Right ventricle myocardium superior (tissue), 1 donor: ENCODE results near the gene DCAKD. TPM values are rescaled to one million over a fixed set of nuclear protein-coding genes. Genes with fewer than 3 reads are reported as not detected.
"Not testable (repeated sequence)": the region's sequence is repeated elsewhere in the genome, so short reads cannot be mapped to it uniquely, and the experiment has no call there.

Experiments
- ATAC-seq: fragments of 200-7000 bp; cut with Tn5 transposase; one replicate; pipeline ENCODE4 v1.9.1; 2020; ENCODE audit warnings: mild to moderate bottlenecking; ENCODE audit not compliant: poor library complexity
- DNase-seq: peaks from one replicate; pipeline ENCODE4 v3.0.0-alpha.2; 2020
- intact Hi-C: fragments of 100-400 bp; cut with DNase I; formaldehyde crosslinking; loops from one replicate; pipeline ENCODE4 v1.11.2; 2022
- total RNA-seq: library from RNA; stranded (reverse); fragmentation: NEBNext Ultra II Directional; extraction: Animal tissue kit (Norgen Biotek cat#: 25700); gene quantifications from one replicate; pipeline ENCODE4 v1.2.1, GENCODE V29; 2021
- donor health status: DM: no; HTN: yes; CAD: no; lungs with severe emphysema.

DCAKD gene
- total RNA-seq, 1 donor from 2014 or later = 25.3 TPM

DNA sequence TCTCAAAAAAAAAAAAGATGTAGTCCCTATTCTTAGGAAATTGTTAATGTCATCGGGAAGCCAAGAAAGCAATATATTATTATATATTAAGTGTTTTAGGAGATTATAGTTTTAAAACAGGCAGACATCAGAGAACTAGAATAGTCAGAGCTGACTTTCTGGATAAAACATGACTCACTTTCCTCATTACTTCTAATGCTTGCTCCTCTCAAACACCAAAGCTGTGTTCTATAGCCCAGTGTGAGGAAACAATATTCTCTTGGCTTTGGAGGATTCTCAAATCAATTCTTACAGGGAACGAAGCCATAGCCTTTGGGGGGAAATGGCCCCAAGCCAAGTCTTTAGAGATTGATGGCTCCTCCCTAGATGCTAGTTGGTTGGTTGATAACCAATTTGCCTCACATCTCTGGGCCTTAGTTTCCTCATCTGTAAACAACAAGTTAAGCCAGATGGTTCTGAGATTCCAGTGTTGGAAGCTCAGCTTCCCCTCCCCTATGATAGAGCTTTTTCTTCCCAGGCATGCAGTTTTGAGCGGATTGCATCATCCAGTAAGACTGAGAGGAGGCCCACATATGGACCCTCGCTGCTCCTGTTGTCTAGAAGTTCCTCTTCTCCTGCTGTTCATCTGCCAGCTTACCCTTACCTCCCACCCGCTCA is 22.1 kb upstream of the DCAKD start:
- intact Hi-C loops = no loop called here
- no peak for DNase-seq
- peak; percentile 63 for ATAC-seq

DNA sequence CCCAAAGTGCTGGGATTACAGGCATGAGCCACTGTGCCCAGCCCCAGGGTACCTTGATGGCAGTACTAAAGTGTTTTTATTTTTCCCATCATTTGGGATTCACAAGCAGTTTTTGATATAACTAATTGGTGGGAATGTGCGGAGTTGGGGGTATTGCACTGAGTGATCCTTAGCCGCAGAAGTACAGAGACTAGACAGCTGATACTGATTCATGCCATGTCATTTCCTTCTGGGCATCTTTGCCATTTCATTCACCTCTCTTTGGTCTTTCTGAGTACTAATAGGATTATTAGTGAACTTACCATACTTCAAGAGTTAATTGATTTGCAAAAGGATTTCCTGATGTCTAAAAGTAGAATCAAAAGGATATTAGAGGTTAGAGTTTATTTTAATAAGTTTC is 19.4 kb upstream of the DCAKD start:
- no peak for ATAC-seq
- DNase-seq = no peak
- intact Hi-C loops = no loop called here

DNA sequence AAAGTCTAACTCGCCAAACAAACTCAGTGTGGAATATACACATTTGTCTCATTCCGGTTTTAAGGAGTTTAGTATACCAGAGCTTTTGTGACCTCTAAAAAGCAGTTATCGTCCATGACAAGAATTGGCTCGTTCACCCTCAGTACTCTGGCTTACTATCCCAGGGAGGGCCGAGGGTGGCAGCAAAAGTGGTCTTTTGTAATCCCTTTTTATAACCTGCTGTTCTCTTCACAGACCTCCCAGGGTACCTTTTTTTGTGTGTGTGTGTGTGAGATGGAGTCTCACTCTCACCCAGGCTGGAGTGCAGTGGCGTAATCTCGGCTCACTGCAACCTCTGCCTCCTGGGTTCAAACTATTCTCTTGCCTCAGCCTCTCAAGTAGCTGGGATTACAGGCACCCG is 18.6 kb upstream of the DCAKD start:
- DNase-seq (no peak), ATAC-seq (peak; percentile 24)
- intact Hi-C loops = no loop called here

DNA sequence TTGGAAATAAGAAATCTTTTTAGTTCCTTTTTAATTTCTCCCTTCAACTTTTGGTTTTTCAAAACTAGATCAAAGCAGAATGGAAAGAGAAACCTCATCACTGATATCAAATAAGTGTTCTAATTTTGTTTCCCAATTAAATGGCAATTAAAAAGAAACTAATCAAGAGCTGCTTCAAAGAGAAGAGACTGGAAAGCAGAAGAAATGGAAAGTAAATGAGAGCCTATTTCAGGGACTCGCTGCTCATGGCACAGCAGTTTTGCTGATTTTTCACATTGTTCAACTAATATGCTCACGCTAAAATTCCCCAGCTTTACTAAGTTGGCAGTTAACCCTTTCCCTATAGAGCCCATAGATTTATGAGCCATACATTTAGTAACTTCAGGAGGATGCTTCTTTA is 16.2 kb upstream of the DCAKD start:
- DNase-seq = no peak
- ATAC-seq = no peak

DNA sequence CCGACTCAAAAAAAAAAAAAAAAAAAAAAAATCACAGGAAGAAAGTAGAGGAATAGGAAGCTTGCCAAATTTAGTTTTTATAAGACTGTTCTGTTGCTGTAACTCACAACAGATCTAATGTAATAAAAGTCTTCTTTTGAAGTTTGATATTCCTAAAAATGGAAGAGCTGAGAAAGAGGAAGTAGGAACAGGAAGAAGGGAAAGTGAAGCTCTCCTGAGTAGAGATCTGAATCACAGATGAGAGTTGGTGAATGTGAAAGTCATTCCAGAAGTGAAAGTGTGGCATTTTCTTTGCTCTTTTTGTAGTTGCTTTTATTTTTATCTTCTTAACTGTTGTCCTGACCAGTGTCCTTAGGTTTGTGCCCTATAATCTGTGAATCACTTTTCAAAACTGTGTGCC is 11.8 kb upstream of the DCAKD start:
- intact Hi-C loops = no loop called here
- ATAC-seq = no peak

More for the DNA sequence above, 16.2 kb upstream of the DCAKD start:
- intact Hi-C loops = no loop called here

DNA sequence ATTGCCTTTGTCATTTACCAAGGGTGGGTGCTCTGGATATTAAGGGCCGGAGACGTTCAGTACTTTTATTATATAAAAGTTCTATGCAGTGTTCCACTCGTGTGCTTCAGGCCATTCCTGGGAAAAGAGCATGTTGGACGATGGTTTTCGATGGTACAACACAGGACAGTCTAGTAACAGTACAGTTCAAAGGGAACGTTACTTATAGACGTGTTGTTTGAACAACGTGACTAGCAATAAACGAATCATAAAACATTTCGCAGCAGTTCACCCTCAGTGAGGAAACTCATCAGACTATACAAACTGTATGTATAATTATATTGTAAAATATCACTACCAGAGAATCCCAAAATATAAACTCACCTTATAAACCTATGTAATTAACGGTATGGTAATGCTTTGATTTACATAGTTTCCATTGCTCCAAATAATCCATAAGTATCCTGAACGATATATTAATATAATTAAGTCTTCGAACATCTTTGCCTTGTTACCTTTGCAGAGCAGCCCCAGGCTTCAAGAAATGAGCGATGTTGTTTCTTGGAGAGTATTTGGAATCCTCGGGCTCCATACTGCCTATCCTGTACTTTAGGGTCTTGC is 10.3 kb upstream of the DCAKD start:
- DNase-seq = no peak
- ATAC-seq = no peak
- intact Hi-C loops = no loop called here

More for the DNA sequence above, 11.8 kb upstream of the DCAKD start:
- no peak for DNase-seq

DNA sequence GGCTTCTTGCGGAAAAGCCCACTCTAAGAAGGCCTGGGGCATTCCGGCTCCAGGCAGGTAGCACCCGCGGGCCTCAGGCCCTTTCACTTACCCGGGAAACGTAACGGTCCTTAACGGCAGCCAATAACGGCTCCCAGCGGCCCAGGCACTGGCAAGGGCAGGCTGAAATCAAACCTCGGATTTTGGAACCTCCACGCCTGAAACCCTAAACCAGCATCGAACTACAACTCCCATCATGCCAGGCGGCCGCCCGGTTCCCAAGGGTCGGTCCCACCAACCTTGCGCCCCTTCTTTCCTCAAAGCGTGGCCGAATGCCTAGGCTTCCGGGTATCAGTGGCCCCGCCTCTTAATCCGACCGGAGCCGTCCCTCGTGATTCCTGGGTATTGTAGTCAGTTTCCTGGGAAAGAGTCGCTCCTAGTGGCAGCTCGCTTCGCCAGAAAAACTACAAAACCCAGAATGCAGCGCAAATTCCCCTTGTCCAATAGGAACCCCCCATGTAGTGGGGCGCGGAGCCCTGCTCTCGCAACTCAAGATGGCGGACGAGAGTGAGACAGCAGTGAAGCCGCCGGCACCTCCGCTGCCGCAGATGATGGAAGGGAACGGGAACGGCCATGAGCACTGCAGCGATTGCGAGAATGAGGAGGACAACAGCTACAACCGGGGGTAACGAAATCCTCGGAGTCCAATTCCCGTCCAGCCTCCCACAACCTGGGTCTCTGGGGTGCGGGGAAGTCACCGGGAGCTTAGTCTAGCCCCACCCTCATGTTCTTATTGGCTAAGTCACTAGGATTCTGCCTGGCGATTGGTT is 9.6 kb upstream of the DCAKD start, which contains the start of gene NMT1:
Gene NMT1 (plus strand): TSS at position 521 of the 809 bp plus-strand sequence. CDS start 13 bp downstream, at position 534.
- DNase-seq (peak; percentile 98), ATAC-seq (peak; percentile 97)
- intact Hi-C loops = no loop called here

DNA sequence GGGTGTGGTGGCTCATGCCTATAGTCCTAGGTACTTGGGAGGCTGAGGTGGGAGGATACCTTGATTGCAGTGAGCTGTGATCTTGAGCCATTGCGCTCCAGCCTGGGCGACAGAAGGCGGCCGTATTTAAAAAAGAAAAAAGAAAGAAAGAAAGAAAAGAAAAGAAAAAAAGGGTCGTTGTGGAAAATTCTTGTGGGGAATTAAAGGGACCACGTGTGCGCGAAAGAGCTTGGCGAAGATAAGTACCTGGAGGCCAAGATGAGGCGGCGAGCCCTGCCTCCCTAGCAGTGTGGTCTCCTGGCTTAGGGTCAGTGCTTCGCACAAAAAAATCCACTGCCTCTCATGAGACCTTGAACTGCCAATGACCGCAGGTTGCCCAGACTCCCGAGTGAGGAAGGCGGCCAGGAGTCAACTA is 9.0 kb upstream of the DCAKD start:
- ATAC-seq (peak; percentile 14), DNase-seq (no peak)
- intact Hi-C loops = no loop called here

DNA sequence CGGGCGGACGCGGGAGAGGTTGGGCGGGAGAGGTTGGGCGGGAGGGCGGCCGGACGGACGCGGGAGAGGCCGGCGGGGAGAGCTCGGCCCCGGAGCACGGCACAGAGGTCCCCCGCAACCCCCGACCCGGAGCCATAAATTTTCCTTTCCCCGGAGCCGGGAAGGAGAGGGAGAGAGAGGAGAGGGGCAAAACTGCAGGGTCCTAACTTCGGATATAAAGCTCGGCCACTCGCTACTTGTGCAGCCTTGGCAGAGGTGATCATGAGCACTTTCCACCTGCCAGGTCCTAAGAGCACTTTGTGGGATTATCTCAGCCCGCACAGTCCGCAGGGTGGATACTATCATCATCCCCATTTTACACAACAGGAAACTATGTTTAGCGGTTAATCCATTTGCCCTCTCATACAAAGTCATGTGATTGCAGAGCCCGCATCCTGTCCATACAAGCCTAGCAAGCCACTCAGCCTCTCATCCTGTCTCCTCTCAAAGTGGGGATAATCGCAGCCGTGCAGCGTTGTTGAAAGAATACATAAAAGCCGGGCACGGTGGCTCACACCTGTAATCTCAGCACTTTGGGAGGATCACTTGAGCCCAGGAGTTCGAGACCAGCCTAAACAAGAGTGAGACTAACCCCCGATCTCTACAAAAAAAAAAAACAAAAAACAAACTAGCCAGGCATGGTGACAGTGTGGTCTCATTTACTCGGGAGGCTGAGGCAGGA is 780 bp upstream of the DCAKD start:
- no peak for DNase-seq

DNA sequence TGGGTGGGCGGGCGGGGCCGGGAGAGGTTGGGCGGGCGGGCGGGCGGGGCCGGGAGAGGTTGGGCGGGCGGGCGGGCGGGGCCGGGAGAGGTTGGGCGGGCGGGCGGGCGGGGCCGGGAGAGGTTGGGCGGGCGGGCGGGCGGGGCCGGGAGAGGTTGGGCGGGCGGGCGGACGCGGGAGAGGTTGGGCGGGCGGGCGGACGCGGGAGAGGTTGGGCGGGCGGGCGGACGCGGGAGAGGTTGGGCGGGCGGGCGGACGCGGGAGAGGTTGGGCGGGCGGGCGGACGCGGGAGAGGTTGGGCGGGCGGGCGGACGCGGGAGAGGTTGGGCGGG is 254 bp upstream of the DCAKD start:
- intact Hi-C loops, ATAC-seq: not testable (repeated sequence)

More for the DNA sequence above, 780 bp upstream of the DCAKD start:
- peak; percentile 1 for ATAC-seq
- intact Hi-C loops = no loop called here

DNA sequence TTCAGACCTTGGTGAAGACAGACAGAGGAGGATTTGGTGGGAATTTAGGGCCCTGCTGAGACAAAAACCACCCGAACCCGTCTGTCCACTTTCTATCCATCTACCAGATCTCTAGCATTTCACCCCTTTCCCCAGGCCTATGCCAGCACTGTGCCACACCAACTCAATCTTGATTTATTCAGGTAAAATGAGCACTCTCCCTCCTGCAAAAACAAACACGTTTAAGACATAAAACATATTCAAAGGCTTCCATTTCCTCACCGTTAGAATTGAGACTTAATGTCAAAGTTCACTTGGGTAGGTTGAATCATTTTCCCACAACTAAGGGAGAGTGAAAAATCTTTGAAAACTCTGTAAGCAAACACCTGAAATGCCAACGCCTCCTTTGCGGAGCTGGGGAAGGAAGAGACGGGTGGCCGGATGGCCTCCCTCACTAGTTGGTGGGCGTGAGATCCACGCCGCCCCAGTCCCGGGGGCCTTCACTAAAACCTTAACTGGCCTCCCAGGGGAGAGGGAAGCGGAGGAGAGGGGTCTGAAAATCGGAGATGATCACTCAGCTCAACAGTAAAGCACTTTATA is 862 bp downstream of the DCAKD start:
- ATAC-seq (peak; percentile 15), DNase-seq (no peak)
- intact Hi-C loops = no loop called here

More for the DNA sequence above, 254 bp upstream of the DCAKD start:
- DNase-seq = not testable (repeated sequence)

DNA sequence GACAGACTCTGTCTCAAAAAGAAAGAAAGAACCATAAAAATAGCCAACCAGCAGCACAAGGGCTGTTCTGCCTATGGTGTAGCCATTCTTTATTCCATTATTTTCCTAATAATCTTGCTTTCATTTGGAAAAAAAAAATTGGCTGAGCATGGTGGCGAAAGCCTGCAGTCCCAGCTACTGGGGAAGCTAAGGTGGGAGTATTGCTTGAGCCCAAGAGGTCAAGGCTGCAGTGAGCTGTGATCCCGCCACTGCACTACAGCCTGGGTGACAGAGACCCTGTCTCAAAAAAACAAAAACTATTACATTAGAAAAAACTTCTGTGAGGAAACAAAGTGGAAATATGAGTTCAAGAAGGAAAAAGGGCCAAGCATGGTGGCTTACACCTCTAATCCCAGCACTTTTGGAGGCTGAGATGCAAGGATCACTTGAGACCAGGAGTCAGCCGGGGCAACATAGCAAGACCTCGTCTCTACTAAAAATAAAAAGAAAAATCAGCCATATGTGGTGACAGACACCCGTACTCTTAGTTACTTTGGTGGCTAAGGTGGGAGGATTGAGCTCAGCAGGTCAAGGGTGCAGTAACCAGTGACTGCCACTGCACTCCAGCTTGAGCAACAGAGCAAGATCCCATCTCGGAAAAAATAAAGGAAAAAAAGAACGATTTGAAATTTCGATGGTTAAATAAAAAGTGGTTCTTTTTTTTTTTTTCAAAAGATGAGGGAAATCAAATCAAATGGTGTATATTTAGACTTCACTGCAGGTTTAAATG is 2.5 kb downstream of the DCAKD start:
- intact Hi-C loops = no loop called here
- DNase-seq = no peak
- ATAC-seq = no peak

DNA sequence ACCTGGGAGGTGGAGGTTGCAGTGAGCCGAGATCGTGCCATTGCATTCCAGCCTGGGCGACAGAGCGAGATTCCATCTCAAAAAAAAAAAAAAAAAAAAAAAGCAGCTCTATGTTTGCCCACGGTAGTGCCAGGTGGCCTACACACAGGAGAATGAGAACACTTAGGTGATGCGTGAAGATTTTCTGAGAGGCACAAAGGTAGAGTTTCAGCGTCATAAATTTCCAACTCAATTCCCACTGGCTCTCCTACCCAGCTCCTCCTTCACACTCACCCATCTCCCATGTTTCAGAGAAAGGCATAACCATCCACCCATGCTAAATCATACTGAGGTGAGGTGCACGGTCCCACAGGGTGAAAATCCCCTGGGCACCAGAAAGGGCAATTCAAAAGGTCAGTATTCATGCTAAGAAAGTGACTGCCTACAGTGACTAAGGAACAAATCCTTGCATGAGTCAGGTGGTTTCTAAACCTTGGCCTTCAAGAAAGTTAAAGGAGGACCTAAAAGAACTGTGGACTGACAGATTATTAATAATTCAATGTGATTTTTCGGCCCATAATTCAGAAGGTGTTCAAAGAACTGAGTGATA is 4.8 kb downstream of the DCAKD start:
- DNase-seq (no peak), ATAC-seq (no peak)
- intact Hi-C loops = no loop called here

DNA sequence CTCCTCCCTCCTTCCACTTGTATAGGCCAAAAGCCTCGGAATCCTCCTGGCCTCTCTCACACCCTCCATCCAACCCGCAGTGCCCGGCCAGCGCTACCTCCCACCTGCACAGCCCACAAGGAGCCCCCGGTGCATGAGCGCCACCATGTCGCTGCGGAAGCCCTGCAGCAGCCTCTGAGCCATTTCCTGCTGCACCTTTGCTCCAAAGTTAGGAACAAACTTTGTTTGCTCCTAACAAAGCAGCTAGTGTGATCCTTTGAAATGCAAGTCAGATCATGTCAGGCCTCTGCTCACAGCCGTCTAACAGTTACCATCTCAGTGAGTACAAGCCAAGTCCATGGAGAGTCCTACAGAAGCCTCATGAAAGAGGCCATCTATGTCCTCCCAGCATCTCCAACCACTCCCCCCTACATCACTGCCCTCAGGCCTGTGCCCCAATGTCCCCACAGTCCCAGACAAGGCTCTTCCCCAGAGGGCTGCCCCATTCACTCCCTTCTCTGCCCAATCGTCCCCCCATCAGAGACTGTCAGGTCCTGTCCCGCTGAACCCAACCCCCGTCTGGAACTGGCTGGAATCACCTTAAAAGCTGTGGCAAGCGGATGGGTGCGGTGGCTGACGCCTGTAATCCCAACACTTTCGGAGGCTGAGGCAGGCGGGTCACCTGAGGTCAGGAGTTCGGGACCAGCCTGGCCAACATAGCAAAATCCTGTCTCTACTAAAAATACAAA is 7.5 kb downstream of the DCAKD start:
- DNase-seq (no peak), ATAC-seq (peak; percentile 16)
- intact Hi-C loops = no loop called here

DNA sequence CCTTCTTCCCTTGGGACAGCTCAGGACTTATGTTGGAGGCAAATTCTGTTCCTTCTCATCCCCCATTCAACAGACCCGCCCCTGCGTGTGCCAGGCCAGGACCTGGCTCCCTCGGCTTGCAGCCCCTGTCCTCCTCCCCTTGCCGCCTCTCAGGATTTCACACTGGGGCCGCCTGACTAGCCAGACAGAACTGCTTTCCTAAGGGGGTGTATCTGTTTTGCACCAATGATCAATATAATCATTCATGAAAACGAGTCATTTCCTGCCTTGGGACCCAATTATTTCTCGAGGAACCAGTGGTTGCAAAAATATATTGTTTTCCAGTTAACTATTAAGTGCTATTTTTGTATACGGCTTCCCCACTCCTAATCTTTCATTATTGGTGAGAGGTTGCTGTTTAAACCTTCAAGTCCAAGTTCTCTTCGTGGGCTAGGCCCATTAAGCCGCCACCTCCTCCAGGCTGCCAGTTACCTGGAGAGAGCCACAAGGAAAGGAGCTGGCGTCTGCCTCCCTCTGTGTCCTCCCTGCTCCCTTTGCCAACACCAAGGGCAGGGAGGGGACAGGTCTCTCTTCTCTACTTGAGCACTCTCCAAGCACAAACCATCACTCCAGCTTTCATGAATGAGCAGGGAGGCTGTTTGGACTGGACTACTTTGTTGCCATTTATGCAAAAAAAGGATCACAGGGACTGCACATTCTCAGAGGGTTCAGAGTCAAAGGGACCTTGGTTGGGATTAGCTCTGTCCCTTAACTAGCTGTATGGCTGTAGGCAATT is 8.9 kb downstream of the DCAKD start:
- DNase-seq = no peak
- intact Hi-C loops = no loop called here
- no peak for ATAC-seq

DNA sequence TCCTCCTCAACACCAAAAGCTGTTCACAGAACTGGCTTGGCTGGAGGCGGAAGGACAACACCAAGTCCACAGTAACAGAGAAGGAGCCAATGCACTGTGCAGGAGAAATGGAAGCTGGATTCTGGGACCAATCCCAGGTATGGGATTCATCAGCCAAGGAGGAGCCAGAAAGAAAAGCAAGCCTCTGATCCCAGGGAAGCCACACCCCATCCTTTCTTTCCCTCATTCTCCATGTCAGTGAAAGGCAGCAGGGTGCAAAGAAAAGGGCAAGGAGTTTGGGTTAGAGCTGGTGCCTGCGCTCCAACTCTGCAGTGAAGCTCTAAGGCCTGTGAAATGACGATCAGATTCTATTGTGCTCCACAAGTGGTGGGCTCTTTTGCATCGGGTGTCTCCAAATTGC is 11.0 kb downstream of the DCAKD start:
- ATAC-seq (no peak), DNase-seq (no peak)
- intact Hi-C loops = no loop called here
